ENCODE measurements around the gene MLH3. TPM values are rescaled to one million over a fixed set of nuclear protein-coding genes. Genes with fewer than 3 reads are reported as not detected.

Gene MLH3
- total RNA-seq, 1 donor from 2014 or later = 27.7 TPM

GRCh38 chr14:75060420-75060819, 9.2 kb upstream of the MLH3 start:
- H3K36me3 Mint-ChIP-seq (ENCODE audit: low read depth) = peaks cover 23% of the 10 kb centered on the region
- no peak overlapping the region for H3K27ac Mint-ChIP-seq (ENCODE audit: unreplicated experiment)
- H3K4me1 Mint-ChIP-seq = peaks cover 20% of the 10 kb centered on the region
- no peak for DNase-seq (ENCODE audit: low read depth, low spot score)
- no peaks in the 10 kb centered on the region for H3K9me3 Mint-ChIP-seq
- H3K27me3 Mint-ChIP-seq (ENCODE audit: low read depth) = no peaks in the 10 kb centered on the region
- peak overlapping the region; percentile 68 for H3K4me3 Mint-ChIP-seq
- TF ChIP-seq CTCF (conservative IDR thresholded peaks at IDR 0.05) = no peak

DNA sequence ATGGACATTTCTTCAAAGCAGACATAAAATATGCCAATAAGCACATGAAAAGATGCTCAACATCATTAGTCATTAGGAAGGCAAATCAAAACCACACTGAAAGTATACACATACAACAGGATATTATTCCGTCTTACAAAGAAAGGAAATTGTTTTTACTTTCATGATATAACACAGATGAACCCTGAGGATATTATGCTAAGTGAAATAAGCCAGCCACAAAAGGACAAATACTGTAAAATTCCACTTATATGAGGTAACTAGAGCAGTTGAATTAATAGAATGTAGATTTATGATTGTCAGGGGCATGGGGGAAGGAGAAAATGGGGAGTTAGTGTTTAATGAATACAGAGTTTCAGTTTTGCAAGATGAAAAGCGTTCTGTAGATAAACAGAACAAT, 8.4 kb upstream of the MLH3 start:
- DNase-seq (ENCODE audit: low read depth, low spot score) = no peak
- Mint-ChIP-seq H3K27me3 (ENCODE audit: low read depth) (no peaks in the 10 kb centered on the region), H3K4me3 (no peak overlapping the region), H3K27ac (ENCODE audit: unreplicated experiment) (no peak overlapping the region), H3K4me1 (peaks cover 18% of the 10 kb centered on the region), H3K9me3 (no peaks in the 10 kb centered on the region), H3K36me3 (ENCODE audit: low read depth) (peaks cover 23% of the 10 kb centered on the region)
- TF ChIP-seq CTCF (conservative IDR thresholded peaks at IDR 0.05) = no peak

- no peak overlapping the region for H3K27ac Mint-ChIP-seq (ENCODE audit: unreplicated experiment)
- H3K27me3 Mint-ChIP-seq (ENCODE audit: low read depth) = no peaks in the 10 kb centered on the region
- peaks cover 14% of the 10 kb centered on the region for H3K4me1 Mint-ChIP-seq
- H3K36me3 Mint-ChIP-seq (ENCODE audit: low read depth) = peaks cover 14% of the 10 kb centered on the region
- H3K9me3 Mint-ChIP-seq = no peaks in the 10 kb centered on the region
- no peak for TF ChIP-seq CTCF (conservative IDR thresholded peaks at IDR 0.05)
- DNase-seq (ENCODE audit: low read depth, low spot score) = no peak
- H3K4me3 Mint-ChIP-seq = peak overlapping the region; percentile 7
Measured at GRCh38 chr14:75054421-75054820, 3.2 kb upstream of the MLH3 start.

DNA sequence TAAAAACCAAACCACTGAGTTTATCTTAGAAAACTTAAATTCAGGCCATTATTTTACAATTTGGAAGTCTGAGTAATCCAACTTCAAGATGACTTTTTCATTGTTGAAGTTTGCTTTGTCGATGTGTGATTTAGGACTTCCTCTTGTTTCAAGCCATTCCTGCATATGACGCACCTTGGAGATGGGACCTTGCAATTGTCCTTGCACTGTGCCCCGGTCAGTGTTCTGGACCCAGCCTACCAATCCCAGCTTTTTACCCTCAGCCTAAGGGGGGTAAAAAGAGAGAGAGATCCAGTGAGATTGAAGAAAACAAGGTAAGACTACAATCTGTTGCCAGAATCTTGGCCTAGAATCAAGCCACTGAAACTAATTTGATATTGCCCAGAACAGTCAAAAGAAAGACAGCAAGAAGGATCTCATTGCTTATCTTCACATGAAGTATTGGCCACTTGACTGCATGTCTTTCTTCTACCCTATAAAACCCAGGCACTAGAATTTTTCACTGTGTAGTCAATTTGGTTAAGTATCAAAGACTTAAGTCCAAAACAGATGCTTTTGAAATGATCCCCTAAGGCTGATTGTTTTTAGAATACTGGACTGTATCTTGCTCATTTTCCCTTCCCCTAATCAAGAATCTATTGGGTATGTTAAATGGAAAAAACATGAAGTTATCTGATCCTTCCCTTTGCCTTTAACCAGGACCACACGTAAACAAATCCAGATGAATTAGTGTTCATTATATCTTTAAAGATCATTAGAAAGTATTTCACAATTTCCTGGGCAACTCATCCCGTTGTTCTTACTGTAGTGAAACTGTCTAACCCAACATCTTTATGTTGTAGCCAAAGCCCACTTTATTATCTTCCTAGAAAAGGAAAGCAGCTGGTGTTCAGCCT, 2.4 kb upstream of the MLH3 start:
- H3K36me3 Mint-ChIP-seq (ENCODE audit: low read depth) = peaks cover 14% of the 10 kb centered on the region
- DNase-seq (ENCODE audit: low read depth, low spot score) = no peak
- no peaks in the 10 kb centered on the region for H3K9me3 Mint-ChIP-seq
- no peak overlapping the region for H3K27ac Mint-ChIP-seq (ENCODE audit: unreplicated experiment)
- H3K4me3 Mint-ChIP-seq = peak overlapping the region; percentile 7
- peaks cover 14% of the 10 kb centered on the region for H3K4me1 Mint-ChIP-seq
- no peaks in the 10 kb centered on the region for H3K27me3 Mint-ChIP-seq (ENCODE audit: low read depth)
- TF ChIP-seq CTCF (conservative IDR thresholded peaks at IDR 0.05) = no peak

DNA sequence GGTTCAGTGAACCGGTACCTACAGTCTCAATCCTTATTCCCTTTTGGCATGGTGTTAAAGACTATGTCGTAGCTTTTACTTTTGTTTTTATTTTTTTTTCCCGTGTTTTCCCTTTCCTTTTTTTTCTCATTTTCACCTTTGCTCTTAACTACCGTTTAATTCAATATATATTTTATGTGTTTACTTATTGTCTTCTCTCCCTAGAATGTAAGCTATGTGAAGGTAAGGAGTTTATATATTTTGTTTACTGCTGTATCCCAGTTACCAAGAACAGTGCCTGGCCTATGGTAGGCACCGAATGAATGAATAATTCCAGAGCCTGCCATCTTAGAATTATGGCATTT, 261 bp upstream of the MLH3 start:
- TF ChIP-seq CTCF (conservative IDR thresholded peaks at IDR 0.05) = no peak
- no peaks in the 10 kb centered on the region for H3K9me3 Mint-ChIP-seq

More for the DNA sequence above, 261 bp upstream of the MLH3 start:
- H3K27ac Mint-ChIP-seq (ENCODE audit: unreplicated experiment) = peak overlapping the region; percentile 99
- peaks cover 24% of the 10 kb centered on the region for H3K36me3 Mint-ChIP-seq (ENCODE audit: low read depth)
- H3K4me1 Mint-ChIP-seq = peaks cover 15% of the 10 kb centered on the region
- DNase-seq (ENCODE audit: low read depth, low spot score) = no peak
- H3K27me3 Mint-ChIP-seq (ENCODE audit: low read depth) = no peaks in the 10 kb centered on the region
- peak overlapping the region; percentile 94 for H3K4me3 Mint-ChIP-seq

All from neural crest cell (in vitro differentiated cells).